D341Med (cell line): ENCODE results near the gene KMT2E.

Source experiments
- DNase-seq: peaks from one replicate; pipeline ENCODE4 v3.0.0; 2012; ENCODE audit warnings: low spot score

Gene KMT2E

GRCh38 chr7:105130580-105130979 lies 116.6 kb downstream of the KMT2E start:
- DNase-seq = no peak

- no peak for DNase-seq
Measured at GRCh38 chr7:105131033-105131656, 117.1 kb downstream of the KMT2E start.

- DNase-seq = no peak
Measured at GRCh38 chr7:105131890-105132289, 117.9 kb downstream of the KMT2E start.

GRCh38 chr7:105132335-105132734 lies 118.3 kb downstream of the KMT2E start:
- no peak for DNase-seq

GRCh38 chr7:105132835-105133234 lies 118.8 kb downstream of the KMT2E start:
- no peak for DNase-seq

GRCh38 chr7:105133358-105133757 lies 119.4 kb downstream of the KMT2E start:
- no peak for DNase-seq

GRCh38 chr7:105133986-105134655 lies 120.1 kb downstream of the KMT2E start:
- no peak for DNase-seq

- no peak for DNase-seq
Measured at GRCh38 chr7:105136221-105136620, 122.2 kb downstream of the KMT2E start.

GRCh38 chr7:105137898-105138297 lies 123.9 kb downstream of the KMT2E start:
- DNase-seq = no peak

GRCh38 chr7:105139381-105139780 lies 125.4 kb downstream of the KMT2E start:
- no peak for DNase-seq

GRCh38 chr7:105141068-105141467 lies 127.1 kb downstream of the KMT2E start:
- peak; percentile 73 for DNase-seq

GRCh38 chr7:105149827-105150226 lies 135.8 kb downstream of the KMT2E start:
- no peak for DNase-seq

GRCh38 chr7:105151152-105151551 lies 137.1 kb downstream of the KMT2E start:
- DNase-seq = no peak

GRCh38 chr7:105153531-105153930 lies 139.5 kb downstream of the KMT2E start:
- DNase-seq = no peak

GRCh38 chr7:105154084-105154483 lies 140.1 kb downstream of the KMT2E start:
- no peak for DNase-seq

GRCh38 chr7:105156731-105157130 lies 142.7 kb downstream of the KMT2E start:
- no peak for DNase-seq

- DNase-seq = no peak
Measured at GRCh38 chr7:105157278-105157677, 143.3 kb downstream of the KMT2E start.

- no peak for DNase-seq
Measured at GRCh38 chr7:105161366-105161765, 147.4 kb downstream of the KMT2E start.
